GM23338 (cell line): ENCODE results near the gene ARHGAP10. TPM values are rescaled to one million over a fixed set of nuclear protein-coding genes. Genes with fewer than 3 reads are reported as not detected.
A peak's percentile ranks its signal among the peaks of the same experiment; 100 is the strongest.

Experiments
- ATAC-seq: fragments of 200-7000 bp; cut with Tn5 transposase; 3 replicates; pipeline ENCODE4 v1.9.1; 2020
- DNase-seq: peaks from one replicate; pipeline ENCODE4 v3.0.0-alpha.2; 2015; ENCODE audit warnings: low spot score
- H2AFZ ChIP-seq: fragments of 200-600 bp; sonication (generic); 2 replicates; pipeline ENCODE4 v1.8.0; 2016; ENCODE audit warnings: antibody characterized with exemption, mild to moderate bottlenecking, moderate library complexity
- H3F3A ChIP-seq: fragments of 200-600 bp; sonication (generic); replicated peaks from 2 replicates; pipeline ENCODE4 v1.8.0; 2017; ENCODE audit warnings: antibody characterized with exemption, mixed run types, low read depth
- H3K27ac ChIP-seq: fragments of 200-600 bp; sonication (generic); 2 replicates; pipeline ENCODE4 v1.6.1; 2016; ENCODE audit warnings: low read depth
- H3K27me3 ChIP-seq: fragments of 200-600 bp; sonication (generic); 2 replicates; pipeline ENCODE4 v1.8.0; 2016; ENCODE audit warnings: mild to moderate bottlenecking, mixed run types, moderate library complexity; ENCODE audit not compliant: insufficient read depth
- H3K36me3 ChIP-seq: fragments of 200-600 bp; sonication (generic); 2 replicates; pipeline ENCODE4 v1.8.0; 2016; ENCODE audit warnings: mild to moderate bottlenecking; ENCODE audit not compliant: insufficient read depth
- H3K4me1 ChIP-seq: fragments of 200-600 bp; sonication (generic); 2 replicates; pipeline ENCODE4 v1.8.0; 2016; ENCODE audit warnings: mild to moderate bottlenecking, moderate library complexity; ENCODE audit not compliant: insufficient read depth
- H3K4me2 ChIP-seq: fragments of 200-600 bp; sonication (generic); 2 replicates; pipeline ENCODE4 v1.7.1; 2017; ENCODE audit warnings: mixed run types
- H3K4me3 ChIP-seq: fragments of 200-600 bp; sonication (generic); 2 replicates; pipeline ENCODE4 v1.6.1; 2016; ENCODE audit warnings: mixed run types
- H3K79me2 ChIP-seq: fragments of 200-600 bp; sonication (generic); replicated peaks from 2 replicates; pipeline ENCODE4 v1.8.0; 2017; ENCODE audit warnings: mild to moderate bottlenecking; ENCODE audit not compliant: insufficient read depth
- H3K9me2 ChIP-seq: fragments of 200-600 bp; sonication (generic); 2 replicates; pipeline ENCODE4 v1.8.0; 2017; ENCODE audit not compliant: insufficient read depth
- H4K20me1 ChIP-seq: fragments of 200-600 bp; sonication (generic); replicated peaks from 2 replicates; pipeline ENCODE4 v1.8.0; 2017; ENCODE audit warnings: mild to moderate bottlenecking; ENCODE audit not compliant: insufficient read depth
- H3K27ac Mint-ChIP-seq: 2 replicates; pipeline ENCODE4 v1.8.0; 2020; ENCODE audit warnings: inconsistent platforms, mild to moderate bottlenecking, moderate library complexity, mixed read lengths
- H3K27me3 Mint-ChIP-seq: 3 replicates; pipeline ENCODE4 v1.8.0; 2022; ENCODE audit warnings: low read depth, mild to moderate bottlenecking, moderate library complexity, mixed read lengths, inconsistent platforms; ENCODE audit not compliant: insufficient read depth, poor library complexity
- H3K36me3 Mint-ChIP-seq: 3 replicates; pipeline ENCODE4 v1.8.0; 2021; ENCODE audit warnings: low read depth, mild to moderate bottlenecking, inconsistent platforms, moderate library complexity, mixed read lengths
- H3K4me1 Mint-ChIP-seq: 3 replicates; pipeline ENCODE4 v1.8.0; 2020; ENCODE audit warnings: mild to moderate bottlenecking, inconsistent platforms, mixed read lengths
- H3K4me3 Mint-ChIP-seq: 3 replicates; pipeline ENCODE4 v1.8.0; 2021; ENCODE audit warnings: moderate library complexity, mild to moderate bottlenecking, inconsistent platforms, mixed read lengths
- H3K9me3 Mint-ChIP-seq: 3 replicates; pipeline ENCODE4 v1.8.0; 2020; ENCODE audit warnings: moderate library complexity, mild to moderate bottlenecking, inconsistent platforms, mixed read lengths
- CREB1 ChIP-seq: fragments of 250-450 bp; sonication (Bioruptor Pico); IDR thresholded peaks from 2 replicates; pipeline ENCODE4 v1.5.0; 2020; ENCODE audit warnings: low read depth, mild to moderate bottlenecking, moderate library complexity
- ETS1 ChIP-seq: IDR thresholded peaks from 2 replicates; pipeline ENCODE4 v1.6.1; 2016; ENCODE audit warnings: antibody characterized with exemption
- JUNB ChIP-seq: IDR thresholded peaks from one replicate; pipeline ENCODE4 v1.6.1; 2016; ENCODE audit warnings: antibody characterized with exemption; ENCODE audit not compliant: unreplicated experiment
- NANOG ChIP-seq: IDR thresholded peaks from 2 replicates; pipeline ENCODE4 v1.6.1; 2016; ENCODE audit warnings: antibody characterized with exemption, borderline replicate concordance
- POLR2AphosphoS5 ChIP-seq: IDR thresholded peaks from 2 replicates; pipeline ENCODE4 v1.6.1; 2016; ENCODE audit warnings: antibody characterized with exemption, low read depth
- REST ChIP-seq: IDR thresholded peaks from one replicate; pipeline ENCODE4 v1.6.1; 2018; ENCODE audit warnings: antibody characterized with exemption; ENCODE audit not compliant: unreplicated experiment
- STAT1 ChIP-seq: IDR thresholded peaks from one replicate; pipeline ENCODE4 v1.6.1; 2016; ENCODE audit warnings: antibody characterized with exemption; ENCODE audit not compliant: unreplicated experiment
- ZNF462 ChIP-seq: fragments of 250-450 bp; sonication (Bioruptor Pico); IDR thresholded peaks from 2 replicates; pipeline ENCODE4 v1.5.0; 2020; ENCODE audit warnings: mild to moderate bottlenecking, moderate library complexity
- polyA plus RNA-seq: library from polyadenylated mRNA; unstranded; fragments of >200 nt; fragmentation: Nextera tagmentation; extraction: Ambion mirVana; gene quantifications from 2 replicates; pipeline ENCODE4 v1.2.1, GENCODE V29; 2016
- total RNA-seq: library from RNA; depleted of rRNA; stranded (reverse); fragments of >200 nt; shearing (Covaris generic); gene quantifications from 2 replicates; pipeline ENCODE4 v1.2.3, GENCODE V29; 2014
- TF ChIP-seq, protein P1 (sequence below), 2 experiments: fragments of 200-600 bp in 1 of 2; sonication (generic) in 1 of 2; conservative IDR thresholded peaks; 2 replicates each; pipeline versions ENCODE4 v1.5.1 to v1.6.1; 2016 to 2017; ENCODE audit warnings: antibody characterized with exemption in 2 of 2, low read depth in 2 of 2, mild to moderate bottlenecking in 2 of 2, moderate library complexity in 1 of 2

The ARHGAP10 gene
- total and polyA plus RNA-seq, 2 experiments from 2014 or later, result 5.1 to 6.3 TPM

GRCh38 chr4:147811878-147812277 lies 80.0 kb downstream of the ARHGAP10 start:
- Histone ChIP-seq H3K4me1 (no peaks in the 10 kb centered on the region), H3K4me2 (no peak overlapping the region), H3K4me3 (no peak overlapping the region), H3K36me3 (no peaks in the 10 kb centered on the region), H3K27me3 (no peaks in the 10 kb centered on the region), H4K20me1 (no peaks in the 10 kb centered on the region), H3K27ac (no peak overlapping the region), H3K9me2 (no peaks in the 10 kb centered on the region), H2AFZ (no peak overlapping the region), H3K79me2 (no peaks in the 10 kb centered on the region), H3F3A (no peaks in the 10 kb centered on the region)
- DNase-seq (no peak), ATAC-seq (peak; percentile 61)
- no peak for TF ChIP-seq STAT1
- TF ChIP-seq ETS1, result no peak
- TF ChIP-seq POLR2AphosphoS5, result no peak
- TF ChIP-seq, protein P1, sequence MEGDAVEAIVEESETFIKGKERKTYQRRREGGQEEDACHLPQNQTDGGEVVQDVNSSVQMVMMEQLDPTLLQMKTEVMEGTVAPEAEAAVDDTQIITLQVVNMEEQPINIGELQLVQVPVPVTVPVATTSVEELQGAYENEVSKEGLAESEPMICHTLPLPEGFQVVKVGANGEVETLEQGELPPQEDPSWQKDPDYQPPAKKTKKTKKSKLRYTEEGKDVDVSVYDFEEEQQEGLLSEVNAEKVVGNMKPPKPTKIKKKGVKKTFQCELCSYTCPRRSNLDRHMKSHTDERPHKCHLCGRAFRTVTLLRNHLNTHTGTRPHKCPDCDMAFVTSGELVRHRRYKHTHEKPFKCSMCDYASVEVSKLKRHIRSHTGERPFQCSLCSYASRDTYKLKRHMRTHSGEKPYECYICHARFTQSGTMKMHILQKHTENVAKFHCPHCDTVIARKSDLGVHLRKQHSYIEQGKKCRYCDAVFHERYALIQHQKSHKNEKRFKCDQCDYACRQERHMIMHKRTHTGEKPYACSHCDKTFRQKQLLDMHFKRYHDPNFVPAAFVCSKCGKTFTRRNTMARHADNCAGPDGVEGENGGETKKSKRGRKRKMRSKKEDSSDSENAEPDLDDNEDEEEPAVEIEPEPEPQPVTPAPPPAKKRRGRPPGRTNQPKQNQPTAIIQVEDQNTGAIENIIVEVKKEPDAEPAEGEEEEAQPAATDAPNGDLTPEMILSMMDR (conservative IDR thresholded peaks at IDR 0.05; ENCODE audit: low read depth in 2 of 2), result no peak
- TF ChIP-seq JUNB, result no peak
- H3K27ac Mint-ChIP-seq, result no peak overlapping the region
- H3K4me1 Mint-ChIP-seq, result peaks cover 17% of the 10 kb centered on the region
- no peaks in the 10 kb centered on the region for H3K27me3 Mint-ChIP-seq
- H3K4me3 Mint-ChIP-seq, result no peak overlapping the region
- H3K36me3 Mint-ChIP-seq, result no peaks in the 10 kb centered on the region
- no peaks in the 10 kb centered on the region for H3K9me3 Mint-ChIP-seq

- Histone ChIP-seq H3K9me2 (no peaks in the 10 kb centered on the region), H3K27ac (no peak overlapping the region), H2AFZ (no peak overlapping the region), H3F3A (no peaks in the 10 kb centered on the region), H3K4me1 (no peaks in the 10 kb centered on the region), H3K36me3 (no peaks in the 10 kb centered on the region), H3K79me2 (no peaks in the 10 kb centered on the region), H3K4me2 (no peak overlapping the region), H4K20me1 (no peaks in the 10 kb centered on the region), H3K27me3 (no peaks in the 10 kb centered on the region), H3K4me3 (no peak overlapping the region)
- DNase-seq, result no peak
- Mint-ChIP-seq H3K4me1 (peaks cover 10% of the 10 kb centered on the region; the same call in 2 of the 3 replicates), H3K4me3 (no peak overlapping the region), H3K27me3 (no peaks in the 10 kb centered on the region), H3K27ac (no peak overlapping the region), H3K9me3 (no peaks in the 10 kb centered on the region), H3K36me3 (no peaks in the 10 kb centered on the region)
- no peak; the same call in 2 of the 3 replicates for ATAC-seq
- TF ChIP-seq CREB1 (CRISPR knock-in tag) (no peak), ZNF462 (CRISPR knock-in tag) (no peak), NANOG (no peak), POLR2AphosphoS5 (no peak), JUNB (no peak), REST (no peak)
Measured at GRCh38 chr4:147813109-147813773, 81.4 kb downstream of the ARHGAP10 start.
